ENCODE measurements around the gene RMC1. TPM values are rescaled to one million over a fixed set of nuclear protein-coding genes. Genes with fewer than 3 reads are reported as not detected.

The RMC1 gene
- total RNA-seq, 1 experiment from 2014 or later = 24.7 TPM

DNA sequence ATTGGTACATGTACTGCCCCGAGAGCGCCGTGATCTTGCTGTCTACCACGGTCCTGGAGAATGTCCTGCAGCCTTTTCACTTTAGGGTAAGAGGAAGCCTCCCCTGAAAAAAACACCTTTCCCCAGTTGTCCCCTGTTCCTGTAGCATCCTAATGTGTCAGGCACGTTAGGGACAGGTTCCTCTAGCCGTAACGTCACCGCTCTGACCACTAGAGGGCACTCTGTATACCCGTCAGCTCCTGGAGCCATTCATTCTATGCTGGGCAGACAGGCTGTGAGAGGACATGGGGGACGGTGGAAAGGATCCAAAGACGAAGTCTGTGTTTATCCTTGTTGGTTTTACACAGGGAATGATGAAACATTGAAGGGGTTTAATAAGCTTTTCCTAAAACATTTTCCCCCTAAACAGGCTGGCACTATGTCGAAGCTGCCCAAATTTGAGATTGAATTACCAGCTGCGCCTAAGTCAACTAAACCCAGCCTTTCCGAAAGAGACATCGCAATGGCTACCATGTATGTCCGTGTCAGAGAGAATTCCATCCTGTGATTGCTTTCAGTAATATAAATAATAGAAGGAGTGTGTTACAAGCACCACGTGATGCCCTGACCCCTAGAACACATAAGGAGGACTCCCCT is 12.7 kb downstream of the RMC1 start:
- DNase-seq (ENCODE audit: unreplicated experiment) = peak; percentile 79
- intact Hi-C loops (cut with micrococcal nuclease) = loop anchor here (1.0 to 5.0 kb wide), 3 partner anchors 70 to 296 kb away; partner anchors contain the start of gene NPC1
- CTCF ChIA-PET = interaction anchor here (0.5 to 4.0 kb wide), 44 partner anchors 8 to 1590 kb away, joined by 3 to 26 read pairs (median 4); no protein-coding TSS in a partner anchor
- Mint-ChIP-seq H3K9me3 (ENCODE audit: unreplicated experiment) (no peaks in the 10 kb centered on the region), H3K4me3 (ENCODE audit: unreplicated experiment) (no peak overlapping the region), H3K27me3 (ENCODE audit: insufficient read depth, unreplicated experiment) (no peaks in the 10 kb centered on the region), H3K36me3 (ENCODE audit: insufficient read depth, unreplicated experiment) (peaks cover 77% of the 10 kb centered on the region), H3K27ac (ENCODE audit: low read depth, unreplicated experiment) (peak overlapping the region; percentile 10), H3K4me1 (ENCODE audit: insufficient read depth, unreplicated experiment) (peaks cover 17% of the 10 kb centered on the region)
- POLR2A ChIA-PET = interaction anchor here (0.6 to 4.4 kb wide), 13 partner anchors 11 to 754 kb away, joined by 3 to 19 read pairs (median 4); partner anchors contain the start of genes NPC1, RIOK3 and RMC1
- TF ChIP-seq, protein P1, sequence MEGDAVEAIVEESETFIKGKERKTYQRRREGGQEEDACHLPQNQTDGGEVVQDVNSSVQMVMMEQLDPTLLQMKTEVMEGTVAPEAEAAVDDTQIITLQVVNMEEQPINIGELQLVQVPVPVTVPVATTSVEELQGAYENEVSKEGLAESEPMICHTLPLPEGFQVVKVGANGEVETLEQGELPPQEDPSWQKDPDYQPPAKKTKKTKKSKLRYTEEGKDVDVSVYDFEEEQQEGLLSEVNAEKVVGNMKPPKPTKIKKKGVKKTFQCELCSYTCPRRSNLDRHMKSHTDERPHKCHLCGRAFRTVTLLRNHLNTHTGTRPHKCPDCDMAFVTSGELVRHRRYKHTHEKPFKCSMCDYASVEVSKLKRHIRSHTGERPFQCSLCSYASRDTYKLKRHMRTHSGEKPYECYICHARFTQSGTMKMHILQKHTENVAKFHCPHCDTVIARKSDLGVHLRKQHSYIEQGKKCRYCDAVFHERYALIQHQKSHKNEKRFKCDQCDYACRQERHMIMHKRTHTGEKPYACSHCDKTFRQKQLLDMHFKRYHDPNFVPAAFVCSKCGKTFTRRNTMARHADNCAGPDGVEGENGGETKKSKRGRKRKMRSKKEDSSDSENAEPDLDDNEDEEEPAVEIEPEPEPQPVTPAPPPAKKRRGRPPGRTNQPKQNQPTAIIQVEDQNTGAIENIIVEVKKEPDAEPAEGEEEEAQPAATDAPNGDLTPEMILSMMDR (IDR thresholded peaks at IDR 0.05; ENCODE audit: unreplicated experiment) = peak; percentile 70
- no TSS peak for BruUV-seq (replicated peaks)

DNA sequence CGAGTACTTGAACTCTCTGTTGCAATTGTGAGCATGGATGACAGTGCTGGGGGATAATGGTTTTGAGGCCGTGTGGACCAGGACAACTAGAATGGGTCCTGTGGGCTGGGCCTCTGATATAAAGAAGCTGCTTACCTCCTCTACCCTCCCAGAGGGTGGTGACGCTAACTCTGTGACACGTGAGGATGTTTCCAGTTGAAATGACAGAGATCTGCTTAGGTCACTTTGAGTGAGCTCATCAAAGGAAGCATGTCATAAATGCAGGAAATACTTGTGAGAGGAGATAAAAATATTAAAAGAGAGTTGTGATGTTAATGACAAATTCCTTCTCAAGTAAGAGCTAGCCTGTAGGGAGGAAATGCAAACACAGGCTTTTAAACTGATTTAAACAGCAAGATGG is 16.4 kb downstream of the RMC1 start:
- BruUV-seq (replicated peaks) = no TSS peak
- DNase-seq (ENCODE audit: unreplicated experiment) = no peak
- intact Hi-C loops (cut with micrococcal nuclease) = loop anchor here (5.0 kb wide), 1 partner anchor 293 kb away; no protein-coding TSS in a partner anchor
- H3K36me3 Mint-ChIP-seq (ENCODE audit: insufficient read depth, unreplicated experiment) = peaks cover 89% of the 10 kb centered on the region
- no peak overlapping the region for H3K4me3 Mint-ChIP-seq (ENCODE audit: unreplicated experiment)
- no peaks in the 10 kb centered on the region for H3K27me3 Mint-ChIP-seq (ENCODE audit: insufficient read depth, unreplicated experiment)
- H3K4me1 Mint-ChIP-seq (ENCODE audit: insufficient read depth, unreplicated experiment) = peaks cover 19% of the 10 kb centered on the region
- CTCF ChIA-PET = interaction anchor here (1.4 to 1.6 kb wide), 2 partner anchors 68 to 183 kb away, joined by 3 to 4 read pairs; no protein-coding TSS in a partner anchor
- H3K9me3 Mint-ChIP-seq (ENCODE audit: unreplicated experiment) = no peaks in the 10 kb centered on the region
- POLR2A ChIA-PET = interaction anchor here (0.6 to 1.1 kb wide), 3 partner anchors 10 to 110 kb away, joined by 3 read pairs; partner anchors contain the start of gene NPC1
- H3K27ac Mint-ChIP-seq (ENCODE audit: low read depth, unreplicated experiment) = no peak overlapping the region
- TF ChIP-seq, protein P1 (IDR thresholded peaks at IDR 0.05; ENCODE audit: unreplicated experiment) = no peak

DNA sequence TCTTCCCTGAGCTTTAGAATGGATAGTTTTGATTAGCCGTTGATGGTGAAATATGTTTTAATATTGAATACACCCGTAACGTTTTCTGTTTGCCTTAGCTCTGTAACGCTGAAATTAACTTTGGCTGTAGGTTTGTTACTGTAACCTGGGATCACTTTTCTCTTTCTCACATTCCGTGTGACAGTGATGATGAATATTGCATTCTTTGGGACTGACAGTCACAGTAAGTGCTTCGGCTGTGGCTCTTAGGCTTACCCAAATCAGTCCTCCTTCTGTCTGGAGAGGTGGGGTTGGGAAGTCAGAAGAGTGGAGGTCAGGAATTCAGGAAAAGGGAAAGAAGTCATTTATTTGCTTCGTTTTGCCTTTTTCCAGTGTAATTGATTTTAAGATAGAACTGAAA is 18.0 kb downstream of the RMC1 start:
- TF ChIP-seq, protein P1 (IDR thresholded peaks at IDR 0.05; ENCODE audit: unreplicated experiment) = no peak
- CTCF ChIA-PET = interaction anchor here (1.1 kb wide), 1 partner anchor 17 kb away, joined by 3 read pairs; no protein-coding TSS in a partner anchor
- Mint-ChIP-seq H3K9me3 (ENCODE audit: unreplicated experiment) (no peaks in the 10 kb centered on the region), H3K36me3 (ENCODE audit: insufficient read depth, unreplicated experiment) (peaks cover 92% of the 10 kb centered on the region), H3K4me3 (ENCODE audit: unreplicated experiment) (no peak overlapping the region), H3K4me1 (ENCODE audit: insufficient read depth, unreplicated experiment) (peaks cover 6% of the 10 kb centered on the region), H3K27me3 (ENCODE audit: insufficient read depth, unreplicated experiment) (no peaks in the 10 kb centered on the region), H3K27ac (ENCODE audit: low read depth, unreplicated experiment) (no peak overlapping the region)
- POLR2A ChIA-PET = interaction anchor here (0.5 to 0.7 kb wide), 2 partner anchors 21 to 81 kb away, joined by 3 read pairs; no protein-coding TSS in a partner anchor
- no peak for DNase-seq (ENCODE audit: unreplicated experiment)
- intact Hi-C loops (cut with micrococcal nuclease) = no loop called here
- BruUV-seq (replicated peaks) = no TSS peak

DNA sequence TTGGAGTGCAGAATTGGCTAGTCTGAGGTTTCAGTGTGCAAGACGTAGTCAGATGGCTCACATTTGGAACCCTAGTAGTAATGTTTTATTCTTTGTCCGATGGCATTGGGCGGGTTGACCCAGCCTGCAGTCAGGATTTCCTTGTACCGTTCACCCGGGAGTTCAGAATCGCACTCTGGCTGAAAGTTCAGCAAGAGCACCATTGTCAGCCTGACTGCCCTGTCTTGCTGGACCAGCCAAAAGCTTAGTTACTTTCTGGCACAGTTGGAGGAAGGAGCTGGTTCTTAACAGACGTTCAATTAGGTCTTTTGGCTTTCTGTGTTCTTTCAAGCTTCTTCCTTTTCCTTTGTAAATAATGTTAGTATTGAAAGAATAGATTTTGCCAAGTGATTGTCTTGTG is 18.6 kb downstream of the RMC1 start:
- ChIA-PET CTCF (interaction anchor here (0.6 to 1.9 kb wide), 2 partner anchors 13 to 17 kb away, joined by 3 to 5 read pairs; no protein-coding TSS in a partner anchor), POLR2A (no interaction called here)
- Mint-ChIP-seq H3K27me3 (ENCODE audit: insufficient read depth, unreplicated experiment) (no peaks in the 10 kb centered on the region), H3K4me3 (ENCODE audit: unreplicated experiment) (no peak overlapping the region), H3K36me3 (ENCODE audit: insufficient read depth, unreplicated experiment) (peaks cover 92% of the 10 kb centered on the region), H3K27ac (ENCODE audit: low read depth, unreplicated experiment) (no peak overlapping the region), H3K9me3 (ENCODE audit: unreplicated experiment) (no peaks in the 10 kb centered on the region), H3K4me1 (ENCODE audit: insufficient read depth, unreplicated experiment) (peaks cover 6% of the 10 kb centered on the region)
- intact Hi-C loops (cut with micrococcal nuclease) = no loop called here
- no TSS peak for BruUV-seq (replicated peaks)
- TF ChIP-seq, protein P1 (IDR thresholded peaks at IDR 0.05; ENCODE audit: unreplicated experiment) = no peak
- no peak for DNase-seq (ENCODE audit: unreplicated experiment)

All from MCF 10A (cell line).